HG03460 (cell line): ENCODE measurements around the gene ZSCAN20.
A peak's percentile ranks its signal among the peaks of the same experiment; 100 is the strongest.

Experiments
- ATAC-seq: cut with Tn5 transposase; IDR thresholded peaks from one replicate; pipeline ENCODE4 v1.9.1; 2021; ENCODE audit not compliant: unreplicated experiment

ZSCAN20 gene

DNA sequence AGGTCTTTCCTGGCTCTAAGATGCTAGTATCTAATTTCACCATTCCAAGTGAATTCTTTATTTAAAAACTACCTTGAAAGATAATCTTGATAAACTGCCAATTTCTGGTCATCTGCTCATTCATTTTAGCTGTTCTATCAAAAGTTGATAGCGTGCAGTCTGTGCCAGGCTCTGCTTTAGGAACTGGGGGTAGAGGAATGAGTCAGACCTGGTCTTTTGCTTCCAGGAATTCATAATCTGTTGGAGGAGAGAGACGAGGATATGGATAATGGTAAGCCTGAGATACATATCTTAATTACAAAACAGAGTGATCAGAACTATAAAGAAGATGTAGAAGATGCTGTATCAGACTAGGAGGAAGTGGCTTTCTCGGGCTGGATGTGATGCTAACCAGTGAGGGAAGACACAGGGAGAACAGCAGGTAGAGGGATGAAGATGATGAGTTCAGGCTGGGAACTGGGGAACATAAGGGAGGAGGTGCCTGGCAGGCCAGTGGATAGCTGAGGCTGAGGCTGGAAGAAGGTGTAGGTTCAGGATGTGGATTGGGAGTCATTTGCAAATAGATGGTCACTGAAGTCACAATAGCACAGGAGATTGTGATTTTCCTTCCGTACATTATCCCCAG lies 29.3 kb upstream of the ZSCAN20 start:
- no peak for ATAC-seq

DNA sequence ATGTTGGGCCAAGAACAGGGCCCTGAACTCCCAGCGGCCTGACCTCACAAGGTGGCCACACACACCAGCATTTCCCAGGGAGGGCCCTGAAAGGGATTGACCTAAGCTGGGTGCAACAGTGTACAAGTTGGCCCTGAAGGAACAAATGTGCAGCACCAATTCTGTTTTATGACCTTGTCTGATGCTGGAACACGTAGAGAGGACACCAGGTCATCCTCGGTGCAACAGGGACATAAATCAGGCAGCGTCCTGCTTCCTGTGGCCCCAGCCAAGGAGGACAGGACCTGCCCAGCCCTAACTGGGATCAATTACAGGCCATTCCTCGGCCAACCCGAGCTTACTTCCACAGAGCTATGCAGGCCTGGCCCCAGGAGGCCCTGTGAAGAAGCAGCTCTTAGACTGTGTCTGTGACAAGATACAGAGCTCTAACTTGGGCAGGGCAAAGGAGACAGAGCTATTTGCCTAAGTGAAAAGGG lies 28.7 kb upstream of the ZSCAN20 start:
- ATAC-seq: no peak

GRCh38 chr1:33445108-33445507 lies 27.3 kb upstream of the ZSCAN20 start:
- no peak for ATAC-seq

- ATAC-seq: no peak
Observed at GRCh38 chr1:33446590-33446989, 25.9 kb upstream of the ZSCAN20 start.

DNA sequence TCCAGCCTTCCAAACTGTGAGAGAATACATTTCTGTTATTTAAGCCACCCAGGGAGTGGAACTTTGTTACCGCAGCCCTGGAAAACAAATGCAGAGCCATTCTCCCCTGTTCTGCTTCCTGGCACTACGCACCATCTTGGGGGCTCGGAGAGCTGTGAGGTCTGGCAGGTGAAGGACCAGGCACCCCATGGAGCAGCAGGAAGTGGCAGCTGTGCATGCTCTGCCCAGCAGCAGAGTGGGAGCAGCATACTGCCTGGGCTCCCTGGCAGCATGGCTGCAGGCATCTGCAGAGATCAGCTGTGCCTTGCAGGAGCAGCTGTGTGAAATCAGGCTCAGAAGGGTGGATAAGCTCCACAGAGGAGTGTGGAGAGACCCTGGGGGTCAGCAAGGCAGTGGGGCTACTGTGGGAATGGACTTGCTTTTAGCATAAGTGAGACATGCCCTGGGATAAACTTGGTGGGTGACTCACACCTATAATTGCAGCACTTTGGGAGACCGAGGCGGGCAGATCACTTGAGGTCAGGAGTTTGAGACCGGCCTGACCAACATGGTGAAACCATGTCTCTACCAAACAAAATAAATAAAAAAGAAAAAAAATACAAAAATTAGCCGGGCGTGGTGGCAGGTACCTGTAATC lies 17.7 kb upstream of the ZSCAN20 start:
- ATAC-seq: no peak

GRCh38 chr1:33455539-33456501 lies 16.6 kb upstream of the ZSCAN20 start:
- ATAC-seq: peak; percentile 66

- no peak for ATAC-seq
Observed at GRCh38 chr1:33456502-33456886, 16.0 kb upstream of the ZSCAN20 start.

GRCh38 chr1:33459691-33460090 lies 12.8 kb upstream of the ZSCAN20 start:
- no peak for ATAC-seq

DNA sequence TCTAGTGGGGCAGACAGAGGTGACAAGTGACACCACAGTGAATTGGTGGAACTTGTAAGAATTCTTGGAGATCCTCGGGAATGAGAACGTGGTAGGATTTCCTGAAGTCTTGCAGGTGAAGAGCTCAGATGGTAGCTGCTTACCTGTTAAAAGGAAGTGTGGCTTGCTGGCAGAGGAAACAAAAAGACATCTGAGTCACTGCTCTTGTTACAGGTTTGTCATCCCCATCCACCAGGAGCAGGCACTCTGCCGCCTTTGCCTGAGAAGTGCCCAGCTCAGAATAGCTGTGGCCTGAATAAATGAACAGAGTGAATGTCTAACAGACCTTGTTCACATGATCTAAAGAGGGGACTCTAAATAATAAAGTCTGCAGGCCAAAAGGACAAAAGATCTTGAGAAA lies 12.3 kb upstream of the ZSCAN20 start:
- ATAC-seq: no peak

DNA sequence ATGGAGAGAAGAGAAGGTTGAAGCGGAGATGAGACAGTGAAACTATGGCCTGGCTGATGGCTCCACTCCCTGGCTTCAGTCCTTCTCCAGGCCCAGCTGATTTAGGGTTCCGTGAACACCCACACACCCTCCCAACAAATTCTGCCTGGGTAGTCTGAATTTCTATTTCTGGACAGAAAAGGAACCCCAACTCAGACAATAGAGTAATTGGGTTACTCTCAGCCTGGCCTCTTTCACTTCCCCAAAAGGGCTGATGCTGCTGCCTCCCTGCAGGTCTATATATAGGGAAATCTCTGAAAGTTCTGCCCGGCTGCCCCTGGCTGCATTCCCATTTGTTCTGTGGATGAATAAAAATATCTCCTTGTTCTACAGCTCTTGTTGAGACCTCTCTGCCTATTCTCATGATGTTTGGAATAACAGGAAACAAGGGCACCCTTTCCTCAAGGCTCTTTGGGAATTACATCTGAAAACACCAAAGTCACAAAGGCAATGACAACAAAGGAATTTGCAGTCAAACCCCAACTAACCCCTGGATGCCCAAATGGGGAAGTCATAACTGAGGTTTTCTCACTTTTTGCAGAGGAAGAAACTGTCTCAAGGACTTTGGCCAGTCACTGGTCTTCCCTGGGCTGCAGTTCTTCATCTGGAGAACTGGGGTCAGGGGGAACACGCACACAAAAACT lies 11.4 kb upstream of the ZSCAN20 start:
- peak; percentile 68 for ATAC-seq

- no peak for ATAC-seq
Observed at GRCh38 chr1:33462405-33463164, 9.9 kb upstream of the ZSCAN20 start.

GRCh38 chr1:33464552-33464951 lies 7.9 kb upstream of the ZSCAN20 start:
- ATAC-seq: no peak

DNA sequence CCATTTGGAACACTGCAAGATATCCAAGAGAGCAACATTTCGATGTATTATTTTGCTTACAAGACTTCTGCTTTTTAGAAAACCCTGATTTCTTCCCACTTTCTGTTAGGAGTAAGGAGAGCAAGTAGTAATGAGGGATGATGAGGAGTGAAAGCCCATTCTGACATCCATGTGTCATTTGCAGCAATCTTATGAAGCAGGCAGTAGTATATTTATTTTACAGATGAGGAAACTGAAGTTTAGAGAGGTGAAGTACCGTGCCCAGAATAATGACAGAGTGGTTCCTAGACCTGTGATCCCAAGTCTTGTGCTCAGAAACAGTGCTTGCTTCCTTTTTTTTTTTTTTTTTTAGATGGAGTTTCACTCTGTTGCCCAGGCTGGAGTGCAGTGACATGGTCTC lies 7.1 kb upstream of the ZSCAN20 start:
- ATAC-seq: no peak

DNA sequence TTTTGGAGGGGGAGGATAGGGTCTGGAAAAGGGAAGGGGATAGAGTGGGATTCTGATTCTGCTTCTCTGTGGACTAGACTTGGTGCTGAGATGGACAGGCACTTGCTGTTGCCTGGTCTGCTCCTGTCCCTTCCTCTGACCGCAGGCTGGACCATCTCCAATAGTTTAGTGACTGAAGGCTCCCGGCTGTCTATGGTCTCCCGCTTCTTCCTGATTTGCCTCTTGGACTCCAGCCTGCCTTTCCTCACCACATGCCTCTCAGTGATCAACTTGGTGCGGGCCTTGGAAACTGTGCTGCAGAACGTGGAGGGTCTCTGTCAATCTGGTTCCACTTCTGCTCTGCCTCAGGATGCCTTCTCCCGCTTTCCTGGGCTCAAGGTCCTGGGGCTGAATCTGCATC lies 6.3 kb upstream of the ZSCAN20 start:
- ATAC-seq: no peak

DNA sequence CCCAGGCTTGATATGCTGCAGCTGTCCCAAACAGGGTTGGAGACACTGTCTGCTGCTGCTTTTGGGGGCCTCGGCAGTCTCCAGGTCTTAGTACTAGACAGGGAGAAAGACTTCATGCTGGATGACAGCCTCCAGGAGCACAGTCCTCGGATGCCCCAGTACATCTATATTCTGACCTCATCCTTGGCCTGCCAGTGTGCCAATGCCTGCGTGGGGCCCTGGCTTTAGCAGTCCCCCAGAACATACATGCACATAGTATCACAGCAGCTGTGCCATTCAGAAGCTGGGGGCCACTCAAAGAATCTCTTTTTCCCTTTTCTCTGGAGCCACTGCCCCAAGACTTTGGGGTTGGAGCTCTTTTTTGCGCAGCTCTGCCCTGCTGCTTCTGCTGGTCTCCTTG lies 4.4 kb upstream of the ZSCAN20 start:
- no peak for ATAC-seq

- ATAC-seq: no peak
Observed at GRCh38 chr1:33468531-33468930, 3.9 kb upstream of the ZSCAN20 start.

- no peak for ATAC-seq
Observed at GRCh38 chr1:33468967-33469366, 3.5 kb upstream of the ZSCAN20 start.

DNA sequence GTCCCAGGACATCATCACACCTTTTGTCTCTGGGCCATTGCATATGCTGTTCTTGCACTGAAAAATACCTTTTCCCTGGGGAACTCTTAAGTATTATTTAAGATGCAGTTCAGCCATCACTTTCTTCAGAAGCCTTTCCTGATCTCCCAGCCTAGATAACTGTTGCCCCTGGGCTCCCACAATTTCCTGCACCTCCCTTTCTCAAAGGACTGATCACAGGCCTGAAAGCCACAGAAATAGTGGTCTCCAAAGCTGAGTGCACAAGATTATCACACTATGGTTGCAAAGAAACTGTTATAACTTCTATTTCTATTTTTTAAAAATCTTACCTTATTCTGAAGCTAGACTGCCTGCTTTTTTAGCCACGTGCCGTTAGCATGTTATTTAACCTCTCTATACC lies 2.8 kb upstream of the ZSCAN20 start:
- ATAC-seq: no peak

- peak; percentile 38 for ATAC-seq
Observed at GRCh38 chr1:33470495-33471012, 1.9 kb upstream of the ZSCAN20 start.

- no peak for ATAC-seq
Observed at GRCh38 chr1:33471416-33471815, 1.0 kb upstream of the ZSCAN20 start.
